H1 (cell line): Measurements from ENCODE around the gene ZNRF3.

Experiments used
- CBX8 ChIP-seq: fragments of 300-800, 300-1000 bp; sonication (generic); IDR thresholded peaks from 2 replicates; pipeline ENCODE4 v1.7.1; 2016; ENCODE audit warnings: low read depth, low read length, borderline replicate concordance
- EP300 ChIP-seq, 2 experiments: IDR thresholded peaks; 1 replicate in 1 of 2; 2 replicates in 1 of 2; pipeline ENCODE4 v1.6.1; 2011 to 2012; ENCODE audit warnings: low read depth in 2 of 2, low read length in 2 of 2, mild to moderate bottlenecking in 2 of 2, borderline replicate concordance in 1 of 2, inconsistent platforms in 1 of 2, moderate library complexity in 1 of 2
- GABPA ChIP-seq: IDR thresholded peaks from 2 replicates; pipeline ENCODE4 v1.6.1; 2011; ENCODE audit warnings: mild to moderate bottlenecking, low read length, moderate library complexity, borderline replicate concordance; ENCODE audit not compliant: insufficient read depth
- POLR2AphosphoS5 ChIP-seq: IDR thresholded peaks from 2 replicates; pipeline ENCODE4 v1.6.1; 2011; ENCODE audit warnings: low read depth, low read length
- POU5F1 ChIP-seq: IDR thresholded peaks from 2 replicates; pipeline ENCODE4 v1.6.1; 2011; ENCODE audit warnings: low read depth, mild to moderate bottlenecking, low read length, moderate library complexity
- TF ChIP-seq, protein P1 (sequence below), 3 experiments: IDR thresholded peaks; 1 replicate in 2 of 3; 2 replicates in 1 of 3; pipeline versions ENCODE4 v1.5.1 to v1.6.1; 2011; ENCODE audit warnings: low read length in 3 of 3, mild to moderate bottlenecking in 3 of 3, inconsistent platforms in 2 of 3, low read depth in 1 of 3, moderate library complexity in 1 of 3; ENCODE audit not compliant: insufficient read depth in 1 of 3; ENCODE audit errors: control extremely low read depth in 1 of 3

DNA sequence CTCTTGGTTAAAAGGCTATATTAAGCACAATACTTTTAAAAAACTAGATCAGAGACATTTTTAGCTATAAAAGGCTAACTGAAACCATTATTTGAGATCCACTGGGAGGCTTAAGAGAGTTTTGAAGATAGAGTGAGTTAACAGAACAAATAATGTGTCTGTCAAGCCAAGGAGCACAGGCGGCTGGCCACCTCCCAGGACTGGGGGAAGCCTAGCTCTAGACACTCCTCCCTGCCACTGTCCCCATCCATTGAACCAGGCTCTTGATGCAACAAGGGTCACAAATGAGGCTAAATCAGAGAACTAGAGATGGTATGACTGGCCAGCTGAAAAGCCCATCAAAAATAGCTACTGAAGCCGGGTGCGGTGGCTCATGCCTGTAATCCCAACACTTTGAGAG lies 115.3 kb downstream of the ZNRF3 start:
- TF ChIP-seq, protein P1, sequence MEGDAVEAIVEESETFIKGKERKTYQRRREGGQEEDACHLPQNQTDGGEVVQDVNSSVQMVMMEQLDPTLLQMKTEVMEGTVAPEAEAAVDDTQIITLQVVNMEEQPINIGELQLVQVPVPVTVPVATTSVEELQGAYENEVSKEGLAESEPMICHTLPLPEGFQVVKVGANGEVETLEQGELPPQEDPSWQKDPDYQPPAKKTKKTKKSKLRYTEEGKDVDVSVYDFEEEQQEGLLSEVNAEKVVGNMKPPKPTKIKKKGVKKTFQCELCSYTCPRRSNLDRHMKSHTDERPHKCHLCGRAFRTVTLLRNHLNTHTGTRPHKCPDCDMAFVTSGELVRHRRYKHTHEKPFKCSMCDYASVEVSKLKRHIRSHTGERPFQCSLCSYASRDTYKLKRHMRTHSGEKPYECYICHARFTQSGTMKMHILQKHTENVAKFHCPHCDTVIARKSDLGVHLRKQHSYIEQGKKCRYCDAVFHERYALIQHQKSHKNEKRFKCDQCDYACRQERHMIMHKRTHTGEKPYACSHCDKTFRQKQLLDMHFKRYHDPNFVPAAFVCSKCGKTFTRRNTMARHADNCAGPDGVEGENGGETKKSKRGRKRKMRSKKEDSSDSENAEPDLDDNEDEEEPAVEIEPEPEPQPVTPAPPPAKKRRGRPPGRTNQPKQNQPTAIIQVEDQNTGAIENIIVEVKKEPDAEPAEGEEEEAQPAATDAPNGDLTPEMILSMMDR (IDR thresholded peaks at IDR 0.05; ENCODE audit: control extremely low read depth in 1 of 3, insufficient read depth in 1 of 3, low read depth in 1 of 3, low read length in 3 of 3): no peak
- TF ChIP-seq POU5F1: no peak
- TF ChIP-seq CBX8: no peak
- TF ChIP-seq POLR2AphosphoS5: no peak
- no peak for TF ChIP-seq EP300 (IDR thresholded peaks at IDR 0.05; ENCODE audit: borderline replicate concordance in 1 of 2, low read depth in 2 of 2, low read length in 2 of 2)
- no peak for TF ChIP-seq GABPA
